Esophagus squamous epithelium (tissue), 4 donors: ENCODE measurements around the gene C1orf115.

Source experiments
- POLR2A ChIP-seq, 4 donors: fragments of 450-650 bp; IDR thresholded peaks; one replicate each; pipeline ENCODE4 v1.6.1; 2017; ENCODE audit warnings: antibody characterized with exemption in 4 of 4, mild to moderate bottlenecking in 4 of 4, moderate library complexity in 3 of 4
- TF ChIP-seq, protein P1 (sequence below), 6 experiments: fragments of 450-650 bp in 4 of 6; fragments of 200-600 bp in 2 of 6; sonication (generic) in 2 of 6; IDR thresholded peaks; one replicate each; pipeline ENCODE4 v1.5.1; 2016 to 2019; ENCODE audit warnings: antibody characterized with exemption in 6 of 6, mild to moderate bottlenecking in 4 of 6, moderate library complexity in 4 of 6

DNA sequence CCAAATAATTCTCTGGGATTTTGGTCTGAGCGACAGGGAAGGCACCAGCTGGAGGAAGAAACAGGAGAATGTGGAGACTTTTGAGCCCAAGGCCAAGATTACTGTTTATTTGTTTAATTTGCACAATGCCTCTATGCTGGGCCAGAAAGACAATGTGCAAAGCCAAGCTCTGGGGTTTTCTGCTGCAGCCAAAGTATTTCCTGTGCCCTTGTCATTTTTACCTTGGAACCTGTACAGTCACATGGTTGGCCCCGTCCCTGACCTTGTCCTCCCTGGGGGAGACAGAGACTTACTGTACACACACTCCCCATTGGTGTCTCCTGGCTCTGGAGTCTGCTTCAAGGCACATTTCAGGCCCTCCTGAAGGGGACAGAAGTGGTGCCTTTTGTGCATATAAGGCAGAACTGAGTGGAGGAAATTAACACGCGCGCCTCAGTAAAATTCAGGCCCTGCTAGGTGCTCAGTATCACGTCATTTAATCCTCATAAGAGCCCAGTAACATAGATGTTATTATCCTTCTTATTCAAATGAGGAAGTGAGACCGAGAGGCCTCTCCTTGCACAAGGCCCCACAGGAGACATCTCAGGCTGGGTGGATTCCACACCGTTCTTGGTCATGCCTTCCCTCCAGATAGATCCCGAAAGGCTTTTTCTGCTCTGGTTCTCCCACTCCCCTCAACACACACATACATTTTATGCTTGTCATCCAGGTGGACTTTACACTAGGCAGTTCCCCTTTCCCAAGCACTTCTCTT is 21.1 kb downstream of the C1orf115 start:
- TF ChIP-seq, protein P1, sequence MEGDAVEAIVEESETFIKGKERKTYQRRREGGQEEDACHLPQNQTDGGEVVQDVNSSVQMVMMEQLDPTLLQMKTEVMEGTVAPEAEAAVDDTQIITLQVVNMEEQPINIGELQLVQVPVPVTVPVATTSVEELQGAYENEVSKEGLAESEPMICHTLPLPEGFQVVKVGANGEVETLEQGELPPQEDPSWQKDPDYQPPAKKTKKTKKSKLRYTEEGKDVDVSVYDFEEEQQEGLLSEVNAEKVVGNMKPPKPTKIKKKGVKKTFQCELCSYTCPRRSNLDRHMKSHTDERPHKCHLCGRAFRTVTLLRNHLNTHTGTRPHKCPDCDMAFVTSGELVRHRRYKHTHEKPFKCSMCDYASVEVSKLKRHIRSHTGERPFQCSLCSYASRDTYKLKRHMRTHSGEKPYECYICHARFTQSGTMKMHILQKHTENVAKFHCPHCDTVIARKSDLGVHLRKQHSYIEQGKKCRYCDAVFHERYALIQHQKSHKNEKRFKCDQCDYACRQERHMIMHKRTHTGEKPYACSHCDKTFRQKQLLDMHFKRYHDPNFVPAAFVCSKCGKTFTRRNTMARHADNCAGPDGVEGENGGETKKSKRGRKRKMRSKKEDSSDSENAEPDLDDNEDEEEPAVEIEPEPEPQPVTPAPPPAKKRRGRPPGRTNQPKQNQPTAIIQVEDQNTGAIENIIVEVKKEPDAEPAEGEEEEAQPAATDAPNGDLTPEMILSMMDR (IDR thresholded peaks at IDR 0.05) = no peak
- no peak for TF ChIP-seq POLR2A (IDR thresholded peaks at IDR 0.05)
